A549 treated with ZK216348 at 1 μM for 4 hours (cell line): ENCODE measurements around the gene NME3. TPM values are rescaled to one million over a fixed set of nuclear protein-coding genes. Genes with fewer than 3 reads are reported as not detected.

ENCODE experiments used
- total RNA-seq: library from RNA; stranded (reverse); fragments of 200-300 nt; extraction: Qiagen RNA extraction; gene quantifications from 5 replicates; pipeline ENCODE4 v1.2.3, GENCODE V29; 2022; ENCODE audit warnings: low read depth

The NME3 gene
- 23.1 to 67.4 TPM (median 55.9 TPM) in 5 replicates for total RNA-seq

DNA sequence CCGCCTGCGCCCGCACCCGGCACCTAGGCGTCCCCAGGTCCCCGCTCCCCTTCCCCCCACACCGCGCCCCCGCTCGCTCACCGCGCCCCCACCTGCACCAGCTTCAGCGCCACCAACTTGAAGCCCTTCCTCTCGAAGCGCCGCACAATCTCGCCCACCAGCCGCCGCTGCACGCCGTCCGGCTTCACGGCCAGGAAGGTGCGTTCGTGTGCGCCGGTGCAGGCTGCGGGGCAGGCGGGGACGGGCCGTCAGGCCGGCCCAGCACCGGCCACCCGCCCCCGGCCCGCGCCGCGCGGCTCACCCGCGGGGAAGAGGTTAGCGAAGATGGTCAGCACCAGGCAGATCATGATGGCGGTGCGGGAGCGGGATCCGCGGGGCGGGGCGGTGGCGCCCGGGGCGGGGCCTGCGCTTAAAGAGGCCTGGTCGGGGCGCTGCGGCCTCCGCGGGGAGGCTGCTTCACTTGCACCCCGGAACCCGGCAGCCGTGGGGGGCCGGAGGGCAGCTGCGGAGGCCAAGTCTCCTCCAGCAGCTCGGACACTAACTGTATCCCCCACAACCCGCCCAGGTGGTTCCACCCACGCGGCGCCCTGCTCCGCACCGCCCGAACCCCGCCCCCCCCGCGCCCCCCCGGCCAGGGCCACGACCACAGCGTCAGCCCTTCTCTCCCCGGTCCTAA is at the start of gene NME3:
TSS of gene NME3 (minus strand) at position 356 of the 676 bp plus-strand sequence. CDS start at position 347, 9 bp downstream.

DNA sequence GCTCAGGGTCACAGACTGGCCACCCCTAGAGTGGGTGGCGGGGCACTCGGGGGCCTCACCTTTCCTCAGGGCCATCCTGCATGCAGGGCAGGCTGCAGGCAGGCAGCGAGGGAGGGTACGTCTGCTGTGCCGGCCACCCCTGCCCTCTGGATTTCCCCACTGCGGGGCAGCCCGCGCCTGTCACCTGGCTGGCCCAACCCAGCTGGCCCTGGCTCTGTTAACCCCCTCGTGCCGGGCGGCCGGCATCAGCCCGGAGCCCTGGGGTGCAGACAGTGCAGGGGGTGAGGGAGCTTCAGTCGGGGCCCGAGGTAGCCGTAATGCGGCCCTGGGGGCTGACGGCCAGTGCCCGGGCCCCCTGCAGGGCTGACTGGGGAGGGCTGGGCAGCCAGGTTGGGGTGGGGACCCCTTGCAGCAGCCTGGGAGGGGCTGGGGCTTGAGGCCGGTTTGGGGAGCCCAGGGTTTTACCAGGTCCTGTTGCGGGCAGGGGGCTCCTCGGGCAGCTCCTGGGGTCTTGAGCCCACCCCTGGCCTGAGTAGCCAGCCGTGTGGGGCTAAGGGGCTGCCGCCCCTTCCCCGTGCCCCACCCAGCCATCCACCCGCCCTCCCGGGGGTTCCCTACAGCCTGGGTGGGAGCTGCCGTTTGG is 22.4 kb upstream of the NME3 start, which contains the start of gene IGFALS:
TSS of gene IGFALS (minus strand) at position 128 of the 643 bp plus-strand sequence. CDS start at position 75, 53 bp downstream.

DNA sequence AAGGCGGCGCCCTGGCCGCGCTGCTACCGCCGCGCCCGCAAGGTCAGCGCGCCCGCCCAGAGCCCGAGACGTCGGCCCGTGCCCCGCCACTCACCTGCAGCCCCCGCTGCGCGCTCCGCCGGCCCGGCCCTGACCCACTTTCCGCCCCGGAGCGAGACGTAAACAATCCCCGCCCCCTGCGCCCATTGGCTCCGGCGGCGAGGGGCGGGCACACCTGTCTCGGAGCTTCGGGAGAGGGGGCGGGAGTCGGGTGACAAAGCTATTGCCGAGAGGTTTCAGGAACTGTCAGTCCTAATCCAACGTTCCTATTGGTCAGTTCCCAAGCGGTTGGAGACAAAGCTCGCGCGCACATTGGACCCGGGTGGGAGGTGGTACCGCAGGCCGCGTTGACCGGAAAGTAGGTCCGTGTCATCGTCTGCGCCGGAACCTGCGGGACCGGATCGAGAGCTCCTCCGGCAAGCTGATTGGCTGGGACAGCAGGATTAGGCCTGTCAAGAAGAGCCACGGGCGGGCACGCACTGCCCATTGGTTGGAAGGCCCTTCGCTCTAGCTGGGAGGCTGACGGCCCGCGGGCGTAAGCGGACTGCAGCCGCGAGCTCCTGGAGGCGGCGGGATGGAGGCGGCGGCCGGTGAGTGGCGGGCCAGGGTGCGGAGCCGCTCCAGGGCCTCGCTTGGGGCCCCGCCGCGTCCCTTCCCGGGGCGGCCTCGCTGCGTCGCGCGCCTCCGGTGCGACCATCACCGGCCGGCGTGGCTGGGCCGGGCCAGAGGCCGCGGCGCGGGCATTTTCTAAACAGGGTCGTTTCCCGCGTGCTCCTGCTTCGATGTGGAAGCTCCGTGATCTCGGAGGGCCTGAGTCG is 11.3 kb upstream of the NME3 start, which contains the start of the genes NUBP2 and SPSB3:
TSS of gene NUBP2 (plus strand) at position 553 of the 857 bp plus-strand sequence. CDS start at position 614, 61 bp downstream.
TSS of gene SPSB3 (minus strand) at position 164 of the 857 bp plus-strand sequence. CDS start 1,088 bp downstream, outside the sequence.

DNA sequence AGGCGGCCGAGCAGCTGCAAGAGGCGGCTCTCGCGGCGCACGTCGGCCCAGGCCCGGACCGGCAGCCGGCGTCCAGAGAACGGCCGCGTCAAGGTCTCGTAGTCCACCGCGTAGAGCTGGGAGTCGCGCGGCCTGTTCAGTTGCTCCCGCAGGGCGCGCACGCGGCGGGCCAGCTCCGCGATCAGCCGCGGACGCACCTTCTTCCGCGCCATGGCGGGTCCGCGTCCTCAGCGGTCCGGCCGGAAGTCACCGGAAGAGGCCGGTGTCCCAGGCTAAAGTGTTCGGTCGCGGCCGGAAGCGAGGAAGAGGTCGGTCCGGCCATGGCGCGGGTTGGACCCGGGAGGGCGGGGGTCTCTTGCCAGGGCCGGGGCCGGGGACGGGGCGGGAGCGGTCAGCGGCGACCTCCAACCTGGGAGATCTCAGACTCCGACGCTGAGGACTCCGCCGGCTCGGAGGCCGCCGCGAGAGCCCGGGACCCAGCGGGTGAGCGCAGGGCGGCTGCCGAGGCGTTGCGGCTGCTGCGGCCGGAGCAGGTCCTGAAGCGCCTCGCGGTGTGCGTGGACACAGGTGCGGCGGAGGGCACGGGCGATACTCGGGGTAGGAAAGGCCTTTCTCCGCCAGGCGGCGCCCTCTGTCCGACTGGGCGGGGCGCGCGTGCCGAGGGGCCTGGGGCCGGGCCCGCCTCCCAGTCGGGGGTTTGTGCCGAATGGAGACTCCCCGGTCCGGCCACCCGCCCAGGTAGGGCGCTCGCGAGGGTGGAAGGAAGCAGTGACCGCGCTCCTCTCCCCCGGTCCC is 1.8 kb upstream of the NME3 start, which contains the start of gene MRPS34:
TSS of gene MRPS34 (minus strand) at position 227 of the 795 bp plus-strand sequence. CDS start at position 212, 15 bp downstream.

DNA sequence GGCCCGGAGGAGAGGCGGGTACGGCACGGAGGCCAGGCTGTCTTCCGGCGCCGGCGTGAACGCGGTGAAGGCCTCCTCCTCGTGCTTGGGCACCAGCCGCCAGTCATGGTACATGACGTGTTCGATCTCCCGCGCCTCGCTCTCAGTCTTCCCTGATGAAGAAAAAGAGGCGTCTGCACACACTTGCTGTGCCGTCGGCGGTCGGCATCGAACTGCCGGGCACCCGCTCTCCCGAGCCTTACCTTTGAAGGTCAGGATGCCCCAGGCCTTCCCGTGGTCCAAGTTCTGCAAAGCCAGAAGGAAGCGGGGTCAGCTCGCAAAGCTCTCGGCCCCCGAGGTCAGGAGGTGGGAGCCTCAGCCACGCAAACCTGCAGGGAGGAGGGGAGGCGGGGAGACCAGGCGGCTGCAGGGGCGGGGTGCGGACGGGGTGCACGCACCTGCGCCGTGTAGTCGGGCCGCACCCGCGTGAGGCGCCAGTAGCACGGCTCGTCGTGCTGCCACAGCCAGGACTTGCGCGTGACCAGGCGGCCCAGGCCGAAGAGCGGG is 1.1 kb upstream of the NME3 start, which contains the start of gene EME2:
TSS of gene EME2 (plus strand) at position 449 of the 546 bp plus-strand sequence. CDS start 418 bp downstream, outside the sequence.

Other genes with a start within 250 kb of the NME3 start
- not detected in 5 replicates for gene TMEM204, start 237.9 kb downstream of the NME3 start, total RNA-seq
- gene IFT140, start 159.5 kb downstream of the NME3 start, total RNA-seq, result 8.1 to 11.2 TPM (median 9.7 TPM) in 5 replicates
- gene CRAMP1, start 159.2 kb downstream of the NME3 start, total RNA-seq, result 12.4 to 19.1 TPM (median 16.7 TPM) in 5 replicates
- gene JPT2, start 93.3 kb downstream of the NME3 start, total RNA-seq, result 168 to 242 TPM (median 184 TPM) in 5 replicates
- 20.2 to 72.3 TPM (median 60.7 TPM) in 5 replicates for gene MAPK8IP3, start 65.3 kb downstream of the NME3 start, total RNA-seq
- 5.3 to 12.7 TPM (median 10.6 TPM) in 5 replicates for gene EME2, start 1.3 kb upstream of the NME3 start, total RNA-seq
- gene MRPS34, start 1.6 kb upstream of the NME3 start, total RNA-seq, result 152 to 266 TPM (median 257 TPM) in 5 replicates
- 10.3 to 29.0 TPM (median 24.1 TPM) in 5 replicates for gene SPSB3, start 11.0 kb upstream of the NME3 start, total RNA-seq
- 41.7 to 91.8 TPM (median 78.7 TPM) in 5 replicates for gene NUBP2, start 11.4 kb upstream of the NME3 start, total RNA-seq
- not detected in 5 replicates for gene IGFALS, start 22.2 kb upstream of the NME3 start, total RNA-seq
- gene HAGH, start 55.3 kb upstream of the NME3 start, total RNA-seq, result 47.2 to 80.4 TPM (median 68.8 TPM) in 5 replicates
- 37.1 to 52.6 TPM (median 47.0 TPM) in 5 replicates for gene FAHD1, start 55.7 kb upstream of the NME3 start, total RNA-seq
- gene MEIOB, start 100.6 kb upstream of the NME3 start, total RNA-seq, result 1.5 to 2.0 TPM (median 1.5 TPM) in 5 replicates
- 1.9 to 3.8 TPM (median 2.9 TPM) in 5 replicates for gene HS3ST6, start 146.9 kb upstream of the NME3 start, total RNA-seq
- gene MSRB1, start 171.7 kb upstream of the NME3 start, total RNA-seq, result 21.6 to 40.8 TPM (median 38.3 TPM) in 5 replicates
- gene RPL3L, start 183.1 kb upstream of the NME3 start, total RNA-seq, result not detected in 5 replicates
- gene NDUFB10, start 188.0 kb upstream of the NME3 start, total RNA-seq, result 246 to 312 TPM (median 253 TPM) in 5 replicates
- gene RPS2, start 193.3 kb upstream of the NME3 start, total RNA-seq, result 2,814 to 5,362 TPM (median 5,215 TPM) in 5 replicates
- gene RNF151, start 195.3 kb upstream of the NME3 start, total RNA-seq, result not detected in 5 replicates
- 22.3 to 41.6 TPM (median 37.2 TPM) in 5 replicates for gene TBL3, start 200.5 kb upstream of the NME3 start, total RNA-seq
- gene NOXO1, start 209.9 kb upstream of the NME3 start, total RNA-seq, result 0.24 to 0.63 TPM (median 0.34 TPM) in 4 of 5 replicates, not detected in the other
- 29.3 to 47.4 TPM (median 42.7 TPM) in 5 replicates for gene GFER, start 212.7 kb upstream of the NME3 start, total RNA-seq
- gene SYNGR3, start 218.4 kb upstream of the NME3 start, total RNA-seq, result 4.4 to 8.7 TPM (median 8.3 TPM) in 5 replicates
- gene ZNF598, start 238.3 kb upstream of the NME3 start, total RNA-seq, result 34.2 to 63.9 TPM (median 59.5 TPM) in 5 replicates
- gene NPW, start 248.2 kb upstream of the NME3 start, total RNA-seq, result 0.65 to 1.6 TPM (median 1.1 TPM) in 4 of 5 replicates, not detected in the other